Hepatocyte (in vitro differentiated cells): ENCODE measurements around the gene SHCBP1L. TPM values are rescaled to one million over a fixed set of nuclear protein-coding genes. Genes with fewer than 3 reads are reported as not detected.

Experiments used
- DNase-seq: peaks from one replicate; pipeline ENCODE4 v3.0.0-alpha.2; 2016; ENCODE audit warnings: low spot score
- H2AFZ ChIP-seq: fragments of 200-600 bp; sonication (generic); 2 replicates; pipeline ENCODE4 v1.6.0; 2016; ENCODE audit warnings: antibody characterized with exemption, mild to moderate bottlenecking
- H3K27ac ChIP-seq: fragments of 200-600 bp; sonication (generic); 2 replicates; pipeline ENCODE4 v1.5.1; 2016; ENCODE audit warnings: mild to moderate bottlenecking
- H3K27me3 ChIP-seq: fragments of 200-600 bp; sonication (generic); 2 replicates; pipeline ENCODE4 v1.6.1; 2016
- H3K36me3 ChIP-seq: fragments of 200-600 bp; sonication (generic); replicated peaks from 2 replicates; pipeline ENCODE4 v1.5.1; 2016; ENCODE audit warnings: low read depth; ENCODE audit not compliant: insufficient read depth
- H3K4me1 ChIP-seq: fragments of 200-600 bp; sonication (generic); 2 replicates; pipeline ENCODE4 v1.5.1; 2016; ENCODE audit warnings: mild to moderate bottlenecking, moderate library complexity; ENCODE audit not compliant: insufficient read depth
- H3K4me2 ChIP-seq: fragments of 200-600 bp; sonication (generic); 2 replicates; pipeline ENCODE4 v1.6.0; 2016
- H3K4me3 ChIP-seq: fragments of 200-600 bp; sonication (generic); 2 replicates; pipeline ENCODE4 v1.5.1; 2016; ENCODE audit warnings: mild to moderate bottlenecking
- H3K79me2 ChIP-seq: fragments of 200-600 bp; sonication (generic); 2 replicates; pipeline ENCODE4 v1.6.0; 2017; ENCODE audit warnings: mild to moderate bottlenecking
- H3K9me2 ChIP-seq: fragments of 200-600 bp; sonication (generic); replicated peaks from 2 replicates; pipeline ENCODE4 v1.6.0; 2017; ENCODE audit warnings: mild to moderate bottlenecking; ENCODE audit not compliant: insufficient read depth
- H3K9me3 ChIP-seq: fragments of 200-600 bp; sonication (generic); 2 replicates; pipeline ENCODE4 v1.5.1; 2016; ENCODE audit warnings: low read depth, mild to moderate bottlenecking
- H4K20me1 ChIP-seq: fragments of 200-600 bp; sonication (generic); 2 replicates; pipeline ENCODE4 v1.6.0; 2016; ENCODE audit warnings: mild to moderate bottlenecking; ENCODE audit not compliant: insufficient read depth, poor library complexity, severe bottlenecking
- EZH2 ChIP-seq: fragments of 200-600 bp; sonication (generic); IDR thresholded peaks from 2 replicates; pipeline ENCODE4 v1.6.1; 2016; ENCODE audit warnings: antibody characterized with exemption, mild to moderate bottlenecking, borderline replicate concordance
- EZH2phosphoT487 ChIP-seq: fragments of 200-600 bp; sonication (generic); IDR thresholded peaks from one replicate; pipeline ENCODE4 v1.6.1; 2018; ENCODE audit warnings: antibody characterized with exemption, mild to moderate bottlenecking, low read depth, moderate library complexity; ENCODE audit not compliant: unreplicated experiment, severe bottlenecking
- WGBS: methylation state at CpG from one replicate; pipeline ENCODE4 v1.1.6; 2016; ENCODE audit warnings: low lambda C conversion rate; ENCODE audit errors: missing lambda C conversion rate; 5-methylcytosine and 5-hydroxymethylcytosine counted together
- polyA plus RNA-seq: library from polyadenylated mRNA; unstranded; fragments of >200 nt; fragmentation: Nextera tagmentation; extraction: Ambion mirVana; gene quantifications from 2 replicates; pipeline ENCODE4 v1.2.1, GENCODE V29; 2016
- total RNA-seq: library from RNA; depleted of rRNA; stranded (reverse); fragments of >200 nt; gene quantifications from 2 replicates; pipeline ENCODE4 v1.2.3, GENCODE V29; 2014
- TF ChIP-seq, protein P1 (sequence below): fragments of 200-600 bp; sonication (generic); IDR thresholded peaks from 2 replicates; pipeline ENCODE4 v1.5.1; 2016; ENCODE audit warnings: antibody characterized with exemption, mild to moderate bottlenecking; ENCODE audit not compliant: poor library complexity

SHCBP1L gene
- total and polyA plus RNA-seq, 2 experiments from 2014 or later = not detected

DNA sequence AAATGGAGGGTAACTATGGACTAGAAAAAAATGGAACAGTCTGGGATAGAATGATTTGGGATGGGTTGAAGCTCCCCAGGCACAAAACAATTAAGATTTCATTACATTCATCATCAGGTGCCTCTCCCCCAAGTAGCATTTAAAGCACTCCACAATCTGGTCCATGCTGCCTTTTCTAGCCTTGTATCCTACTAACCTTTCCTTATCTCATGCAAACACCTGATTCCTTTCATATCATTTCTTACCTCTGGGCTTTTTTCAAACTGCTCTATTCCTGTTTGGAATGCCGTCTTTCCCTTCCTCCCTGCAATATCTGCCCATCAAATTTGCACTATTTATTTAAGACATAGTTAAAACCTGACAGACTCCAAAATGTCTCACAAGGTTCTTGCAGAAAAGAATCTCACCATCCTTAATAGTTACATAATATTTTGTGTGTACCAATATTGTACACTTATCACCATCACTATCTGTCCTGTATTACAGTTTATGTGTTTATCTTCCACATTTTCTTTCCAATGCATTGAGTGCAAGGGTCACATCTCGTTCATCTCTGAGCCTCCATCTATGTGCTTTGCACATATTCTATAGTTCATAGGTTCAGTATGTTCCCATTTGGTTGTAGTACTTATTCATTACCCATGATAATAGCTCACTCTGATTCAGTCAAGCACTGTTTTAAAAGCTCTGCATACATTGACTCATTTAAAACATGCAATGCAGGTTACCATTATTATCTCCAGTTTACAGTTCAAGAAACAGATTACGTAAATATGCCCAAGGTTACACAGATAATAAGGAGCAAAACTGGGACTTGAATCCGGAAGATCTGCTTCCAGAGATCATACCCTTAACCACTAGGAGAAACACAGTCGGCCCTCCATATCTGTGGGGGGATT, 16.1 kb upstream of the SHCBP1L start:
- Histone ChIP-seq H3K9me2 (no peaks in the 10 kb centered on the region), H2AFZ (no peak overlapping the region), H3K79me2 (no peaks in the 10 kb centered on the region), H3K27me3 (no peaks in the 10 kb centered on the region), H4K20me1 (no peaks in the 10 kb centered on the region), H3K4me2 (peak overlapping the region; percentile 15), H3K9me3 (no peaks in the 10 kb centered on the region), H3K36me3 (no peaks in the 10 kb centered on the region), H3K4me1 (peaks cover 4% of the 10 kb centered on the region), H3K27ac (peak overlapping the region; percentile 84), H3K4me3 (no peak overlapping the region)
- WGBS = 51% methylated on average over 5 of the region's 5 CpGs
- TF ChIP-seq EZH2 = no peak
- TF ChIP-seq, protein P1, sequence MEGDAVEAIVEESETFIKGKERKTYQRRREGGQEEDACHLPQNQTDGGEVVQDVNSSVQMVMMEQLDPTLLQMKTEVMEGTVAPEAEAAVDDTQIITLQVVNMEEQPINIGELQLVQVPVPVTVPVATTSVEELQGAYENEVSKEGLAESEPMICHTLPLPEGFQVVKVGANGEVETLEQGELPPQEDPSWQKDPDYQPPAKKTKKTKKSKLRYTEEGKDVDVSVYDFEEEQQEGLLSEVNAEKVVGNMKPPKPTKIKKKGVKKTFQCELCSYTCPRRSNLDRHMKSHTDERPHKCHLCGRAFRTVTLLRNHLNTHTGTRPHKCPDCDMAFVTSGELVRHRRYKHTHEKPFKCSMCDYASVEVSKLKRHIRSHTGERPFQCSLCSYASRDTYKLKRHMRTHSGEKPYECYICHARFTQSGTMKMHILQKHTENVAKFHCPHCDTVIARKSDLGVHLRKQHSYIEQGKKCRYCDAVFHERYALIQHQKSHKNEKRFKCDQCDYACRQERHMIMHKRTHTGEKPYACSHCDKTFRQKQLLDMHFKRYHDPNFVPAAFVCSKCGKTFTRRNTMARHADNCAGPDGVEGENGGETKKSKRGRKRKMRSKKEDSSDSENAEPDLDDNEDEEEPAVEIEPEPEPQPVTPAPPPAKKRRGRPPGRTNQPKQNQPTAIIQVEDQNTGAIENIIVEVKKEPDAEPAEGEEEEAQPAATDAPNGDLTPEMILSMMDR = no peak
- no peak for TF ChIP-seq EZH2phosphoT487
- peak; percentile 21 for DNase-seq

GRCh38 chr1:182968151-182968741, 15.3 kb upstream of the SHCBP1L start:
- no peaks in the 10 kb centered on the region for H4K20me1 ChIP-seq
- H3K27me3 ChIP-seq = no peaks in the 10 kb centered on the region
- no peak overlapping the region for H3K4me3 ChIP-seq
- H3K4me2 ChIP-seq = no peak overlapping the region
- no peak overlapping the region for H2AFZ ChIP-seq
- no peaks in the 10 kb centered on the region for H3K36me3 ChIP-seq
- peaks cover 4% of the 10 kb centered on the region for H3K4me1 ChIP-seq
- DNase-seq = peak; percentile 52
- no peaks in the 10 kb centered on the region for H3K9me2 ChIP-seq
- H3K27ac ChIP-seq = peak overlapping the region; percentile 85
- no peaks in the 10 kb centered on the region for H3K9me3 ChIP-seq
- 31% methylated on average over 4 of the region's 4 CpGs for WGBS
- no peaks in the 10 kb centered on the region for H3K79me2 ChIP-seq
- no peak for TF ChIP-seq EZH2phosphoT487
- TF ChIP-seq, protein P1 = no peak
- TF ChIP-seq EZH2 = no peak

DNA sequence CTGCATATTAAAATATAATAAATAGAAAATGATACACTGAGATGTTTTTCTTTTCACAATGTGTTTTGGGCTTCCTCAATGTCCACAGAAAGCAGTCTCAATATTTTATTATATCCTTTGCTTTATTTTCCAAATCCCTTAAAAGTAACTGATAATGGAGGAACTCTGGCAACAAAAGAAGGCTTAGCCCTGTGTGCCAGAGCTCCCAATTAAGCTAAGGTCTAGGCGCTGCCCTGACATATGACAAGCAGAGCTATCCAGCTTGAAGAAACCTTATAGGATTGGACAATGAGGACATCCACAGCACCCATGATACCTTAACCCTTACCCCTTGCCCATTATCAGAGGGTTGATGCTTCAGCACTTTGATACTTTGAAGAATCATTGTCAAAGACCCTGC, 12.9 kb upstream of the SHCBP1L start:
- WGBS = 85% methylated on average over 1 of the region's 1 CpG
- H3K4me1 ChIP-seq = peaks cover 4% of the 10 kb centered on the region
- no peak overlapping the region for H2AFZ ChIP-seq
- no peak overlapping the region for H3K4me2 ChIP-seq
- H3K4me3 ChIP-seq = no peak overlapping the region
- no peaks in the 10 kb centered on the region for H3K79me2 ChIP-seq
- no peaks in the 10 kb centered on the region for H3K27me3 ChIP-seq
- H3K9me2 ChIP-seq = no peaks in the 10 kb centered on the region
- no peak for DNase-seq
- H3K36me3 ChIP-seq = no peaks in the 10 kb centered on the region
- no peaks in the 10 kb centered on the region for H3K9me3 ChIP-seq
- TF ChIP-seq, protein P1 = no peak
- TF ChIP-seq EZH2 (no peak), EZH2phosphoT487 (no peak)
- no peak overlapping the region for H3K27ac ChIP-seq
- H4K20me1 ChIP-seq = no peaks in the 10 kb centered on the region
